Erythroblast (primary cell): ENCODE measurements around the gene PDSS1.
"Not testable (repeated sequence)": the region's sequence is repeated elsewhere in the genome, so short reads cannot be mapped to it uniquely, and the experiment has no call there.

ENCODE experiments used
- DNase-seq, 2 experiments: peaks; one replicate each; lab custom pipeline; 2025; lab: John Stamatoyannopoulos, UW
- GATA1 ChIP-seq: IDR thresholded peaks from 2 replicates; pipeline ENCODE4 v1.6.1; 2011; ENCODE audit warnings: low read depth, mild to moderate bottlenecking, control low read depth, low read length, moderate library complexity
- POLR2A ChIP-seq: IDR thresholded peaks from 2 replicates; pipeline ENCODE4 v1.6.1; 2011; ENCODE audit warnings: mild to moderate bottlenecking, low read length

The PDSS1 gene

GRCh38 chr10:26697163-26697921 is at the start of gene PDSS1:
PDSS1 (plus strand) TSS chr10:26697701; CDS start chr10:26697712, 11 bp downstream.
- DNase-seq: peak; percentile 79 to 80
- TF ChIP-seq GATA1: no peak
- TF ChIP-seq POLR2A: peak; percentile 84

DNA sequence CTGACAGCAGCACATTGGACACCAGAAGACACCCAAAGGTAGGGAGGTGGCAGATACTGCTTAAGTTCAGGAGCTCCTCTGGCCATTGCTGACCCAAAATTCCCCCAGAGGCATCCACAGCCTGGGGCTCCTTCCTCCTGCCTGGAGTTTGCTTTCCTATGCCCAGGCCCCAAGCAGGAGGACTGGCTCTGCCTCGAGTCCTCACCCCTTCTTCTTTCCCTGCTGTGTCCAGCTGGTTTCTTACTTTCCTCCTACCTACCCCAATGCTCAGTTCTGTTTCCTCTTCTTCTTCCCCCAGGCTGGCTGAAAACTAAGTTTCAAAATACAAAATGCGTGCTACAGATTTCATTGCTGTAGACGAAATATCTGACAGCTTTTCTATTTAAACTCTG is 49.3 kb upstream of the PDSS1 start:
- DNase-seq: not testable (repeated sequence)

GRCh38 chr10:26650406-26650805 is 47.1 kb upstream of the PDSS1 start:
- TF ChIP-seq POLR2A (no peak), GATA1 (no peak)

GRCh38 chr10:26651476-26651875 is 46.0 kb upstream of the PDSS1 start:
- not testable (repeated sequence) for DNase-seq

More at GRCh38 chr10:26650406-26650805, 47.1 kb upstream of the PDSS1 start:
- no peak for DNase-seq

DNA sequence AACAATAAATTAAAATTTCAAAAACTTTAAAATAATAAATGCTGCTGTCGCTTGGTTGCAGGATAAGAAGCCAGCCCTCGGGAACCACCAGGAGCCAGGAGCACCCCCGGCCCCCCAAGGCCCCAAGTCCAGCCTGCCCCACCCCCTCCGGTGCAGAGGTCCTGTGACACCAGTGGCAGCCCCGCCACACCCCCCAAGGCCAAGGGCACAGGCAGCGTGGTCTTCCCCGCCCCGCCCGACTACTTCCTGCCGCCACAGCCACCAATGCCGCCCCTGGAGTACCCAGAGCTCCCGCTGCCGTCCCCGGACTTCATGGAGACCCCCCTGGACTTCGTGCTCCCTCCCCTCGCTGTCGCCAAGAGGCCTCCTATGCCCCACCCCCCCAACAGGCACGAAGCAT is 44.5 kb upstream of the PDSS1 start:
- no peak for TF ChIP-seq GATA1
- no peak for DNase-seq

DNA sequence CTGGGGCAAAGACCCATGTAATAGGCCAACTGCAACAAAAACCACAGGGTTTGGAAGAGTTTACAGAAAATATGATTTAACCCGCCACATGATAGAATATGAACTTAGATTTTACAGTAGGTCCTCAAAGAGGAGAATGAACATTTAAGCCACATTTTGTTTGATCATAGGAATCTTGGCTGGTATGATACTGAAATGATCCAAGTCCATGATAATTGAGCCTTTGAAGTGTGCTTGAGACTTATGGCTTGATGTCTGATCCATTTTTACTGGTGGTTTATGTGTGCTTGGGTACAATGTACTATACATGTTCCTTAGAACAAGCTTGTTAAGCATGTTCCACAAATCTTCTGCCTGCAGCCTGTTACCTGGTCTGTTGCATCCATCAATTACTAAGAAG is 41.8 kb upstream of the PDSS1 start:
- TF ChIP-seq GATA1: no peak
- TF ChIP-seq POLR2A: no peak
- DNase-seq: no peak

DNA sequence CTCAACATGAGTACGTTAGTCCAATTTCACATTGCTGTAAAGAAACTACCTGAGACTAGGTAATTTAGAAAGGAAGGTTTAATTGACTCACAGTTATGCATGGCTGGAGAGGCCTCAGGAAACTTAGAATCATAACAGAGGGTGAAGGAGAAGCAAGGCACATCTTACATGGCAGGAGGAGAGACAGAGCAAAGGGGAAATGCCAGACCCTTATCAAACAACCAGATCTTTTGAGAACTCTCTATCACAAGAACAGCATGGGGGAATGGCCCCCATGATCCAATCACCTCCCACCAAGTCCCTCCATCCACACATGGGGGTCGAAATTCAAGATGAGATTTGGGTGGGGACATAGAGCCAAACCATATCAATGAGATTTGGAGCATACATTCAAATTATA is 34.6 kb upstream of the PDSS1 start:
- no peak for TF ChIP-seq GATA1
- TF ChIP-seq POLR2A: no peak
- DNase-seq: no peak

DNA sequence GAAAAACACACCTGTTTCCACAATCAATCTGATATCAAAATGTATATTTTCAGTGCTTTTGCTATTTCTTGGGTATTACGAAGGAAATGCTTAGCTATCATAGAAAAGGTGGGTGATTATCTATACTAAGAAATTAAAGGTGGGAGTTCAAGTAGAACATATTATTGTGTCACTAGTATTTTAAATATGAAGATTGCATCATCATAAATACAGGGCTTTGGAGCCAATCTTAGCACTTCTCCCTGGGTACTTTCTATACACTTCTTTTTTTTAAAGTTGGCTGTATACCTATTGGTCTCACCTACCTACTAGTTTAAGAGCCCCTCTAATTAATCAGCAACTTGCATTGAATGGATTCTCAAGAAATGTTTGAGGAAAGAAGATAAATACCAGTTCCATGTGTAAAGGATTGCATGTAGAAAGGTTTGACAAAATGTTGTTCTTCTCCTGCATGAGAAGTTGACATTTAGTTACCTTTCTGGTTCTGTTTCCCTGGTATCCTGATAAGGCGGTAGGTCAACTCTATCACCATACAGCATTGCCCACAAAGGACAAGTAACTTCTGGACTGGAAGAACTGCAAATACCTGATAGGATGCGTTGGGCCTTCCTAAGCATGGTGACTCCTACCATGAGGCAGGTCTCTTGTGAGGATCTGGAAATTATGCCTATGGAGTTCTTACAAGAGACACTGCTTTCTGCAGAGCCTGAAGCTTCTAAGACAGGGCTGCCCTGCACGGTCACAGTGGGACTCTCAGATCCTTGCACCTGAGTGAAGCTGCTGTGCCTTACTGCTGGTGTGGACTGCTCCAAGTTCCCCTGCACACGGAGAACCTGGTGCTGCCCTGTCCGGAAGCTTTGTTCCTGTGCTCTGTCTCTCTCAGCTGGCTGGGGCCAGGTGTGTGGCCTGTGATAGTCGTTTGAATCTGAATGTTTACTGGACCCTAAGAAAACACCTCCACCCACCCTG is 32.1 kb upstream of the PDSS1 start:
- peak; percentile 69 to 91 for DNase-seq
- TF ChIP-seq POLR2A: no peak
- TF ChIP-seq GATA1: no peak

DNA sequence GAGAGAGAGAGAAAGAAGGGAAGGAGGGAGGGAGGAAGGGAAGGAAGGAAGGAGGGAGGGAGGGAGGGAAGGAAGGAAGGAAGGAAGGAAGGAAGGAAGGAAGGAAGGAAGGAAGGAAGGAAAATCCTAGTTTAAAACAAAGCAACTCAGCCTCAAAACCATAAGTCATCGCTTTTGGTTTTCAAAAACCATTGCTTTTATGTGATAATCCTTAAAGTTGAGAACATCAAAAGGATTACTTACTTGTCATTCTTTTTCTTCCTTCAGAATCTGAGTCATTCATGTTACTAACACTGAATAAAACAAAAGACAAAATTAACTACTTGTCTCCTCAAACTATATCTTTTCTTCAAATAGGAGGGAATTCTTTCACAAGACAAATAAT is 21.6 kb upstream of the PDSS1 start:
- DNase-seq: no peak
- TF ChIP-seq GATA1: no peak
- TF ChIP-seq POLR2A: no peak

DNA sequence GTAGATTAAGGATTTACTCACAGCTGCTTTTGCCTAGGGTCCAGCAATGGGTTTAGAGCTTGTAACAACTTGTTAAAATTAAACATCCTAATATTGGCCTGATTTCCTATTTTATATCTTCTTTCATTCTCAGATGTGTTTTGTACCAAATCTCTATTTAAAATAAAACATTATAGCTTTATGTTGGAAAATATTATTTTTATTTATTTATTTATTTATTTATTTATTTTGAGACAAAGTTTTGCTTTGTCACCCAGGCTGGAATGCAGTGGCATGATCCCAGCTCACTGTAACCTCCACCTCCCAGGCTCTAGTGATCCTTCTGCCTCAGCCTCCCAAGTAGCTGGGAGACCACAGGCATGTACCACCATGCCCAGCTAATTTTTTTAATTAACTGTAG is 17.9 kb upstream of the PDSS1 start:
- TF ChIP-seq GATA1 (no peak), POLR2A (no peak)
- no peak for DNase-seq

- TF ChIP-seq GATA1: no peak
- TF ChIP-seq POLR2A: no peak
- DNase-seq: no peak
Measured at GRCh38 chr10:26681076-26681475, 16.4 kb upstream of the PDSS1 start.

- DNase-seq: peak in 1 of 2 experiments; percentile 22
Measured at GRCh38 chr10:26681971-26682370, 15.5 kb upstream of the PDSS1 start.

GRCh38 chr10:26682931-26683330 is 14.6 kb upstream of the PDSS1 start:
- DNase-seq: no peak
- TF ChIP-seq GATA1 (no peak), POLR2A (no peak)

- DNase-seq: peak; percentile 64 to 71
Measured at GRCh38 chr10:26684667-26685264, 12.7 kb upstream of the PDSS1 start.
